Duodenal mucosa (tissue), 2 donors: ENCODE data around the gene RSAD2.

Experiments used
- H3K27ac ChIP-seq: one replicate; pipeline ENCODE4 v1.7.0; 2013; ENCODE audit warnings: low read depth, low read length
- H3K27me3 ChIP-seq, 2 donors: one replicate each; pipeline ENCODE4 v1.7.0; 2013; ENCODE audit warnings: low read length in 2 of 2, control low read depth in 1 of 2; ENCODE audit not compliant: insufficient read depth in 2 of 2, control insufficient read depth in 1 of 2
- H3K36me3 ChIP-seq, 2 donors: one replicate each; pipeline ENCODE4 v1.7.0; 2013; ENCODE audit warnings: low read length in 2 of 2, control low read depth in 1 of 2; ENCODE audit not compliant: insufficient read depth in 2 of 2, control insufficient read depth in 1 of 2
- H3K4me1 ChIP-seq, 2 donors: one replicate each; pipeline ENCODE4 v1.7.0; 2013; ENCODE audit warnings: low read length in 2 of 2, control low read depth in 1 of 2; ENCODE audit not compliant: insufficient read depth in 2 of 2, control insufficient read depth in 1 of 2
- H3K4me3 ChIP-seq, 2 donors: one replicate each; pipeline ENCODE4 v1.7.0; 2013; ENCODE audit warnings: low read length in 2 of 2, low read depth in 1 of 2
- H3K9ac ChIP-seq, 2 donors: one replicate each; pipeline ENCODE4 v1.7.0; 2013; ENCODE audit warnings: low read length in 2 of 2, low read depth in 1 of 2
- H3K9me3 ChIP-seq, 2 donors: one replicate each; pipeline ENCODE4 v1.7.0; 2013; ENCODE audit warnings: low read length in 2 of 2, control low read depth in 1 of 2; ENCODE audit not compliant: control insufficient read depth in 1 of 2

RSAD2 gene

GRCh38 chr2:6879011-6879410 is 1.4 kb downstream of the RSAD2 start:
- H3K27me3 ChIP-seq: no peaks in the 10 kb centered on the region
- peaks cover 7 to 15% of the 10 kb centered on the region in 2 donors for H3K4me1 ChIP-seq
- H3K9me3 ChIP-seq: no peaks in the 10 kb centered on the region
- H3K9ac ChIP-seq: no peak overlapping the region
- no peak overlapping the region for H3K27ac ChIP-seq
- H3K4me3 ChIP-seq: peak overlapping the region in 1 of 2 donors; percentile 4
- no peaks in the 10 kb centered on the region for H3K36me3 ChIP-seq

GRCh38 chr2:6880200-6880733 is 2.7 kb downstream of the RSAD2 start:
- H3K9ac ChIP-seq: no peak overlapping the region
- no peaks in the 10 kb centered on the region for H3K9me3 ChIP-seq
- peaks cover 7 to 15% of the 10 kb centered on the region in 2 donors for H3K4me1 ChIP-seq
- no peaks in the 10 kb centered on the region for H3K27me3 ChIP-seq
- H3K4me3 ChIP-seq: no peak overlapping the region
- H3K27ac ChIP-seq: no peak overlapping the region
- H3K36me3 ChIP-seq: no peaks in the 10 kb centered on the region

GRCh38 chr2:6881046-6881445 is 3.5 kb downstream of the RSAD2 start:
- no peaks in the 10 kb centered on the region for H3K27me3 ChIP-seq
- peaks cover 7 to 15% of the 10 kb centered on the region in 2 donors for H3K4me1 ChIP-seq
- no peaks in the 10 kb centered on the region for H3K9me3 ChIP-seq
- H3K36me3 ChIP-seq: no peaks in the 10 kb centered on the region
- no peak overlapping the region for H3K9ac ChIP-seq
- no peak overlapping the region for H3K4me3 ChIP-seq
- H3K27ac ChIP-seq: no peak overlapping the region

- no peak overlapping the region for H3K9ac ChIP-seq
- no peak overlapping the region for H3K4me3 ChIP-seq
- H3K9me3 ChIP-seq: no peaks in the 10 kb centered on the region
- no peaks in the 10 kb centered on the region for H3K27me3 ChIP-seq
- H3K27ac ChIP-seq: no peak overlapping the region
- peaks cover 7 to 15% of the 10 kb centered on the region in 2 donors for H3K4me1 ChIP-seq
- H3K36me3 ChIP-seq: no peaks in the 10 kb centered on the region
Measured at GRCh38 chr2:6881516-6881915, 3.9 kb downstream of the RSAD2 start.

GRCh38 chr2:6883448-6884122 is 6.0 kb downstream of the RSAD2 start:
- H3K9me3 ChIP-seq: no peaks in the 10 kb centered on the region
- no peak overlapping the region for H3K9ac ChIP-seq
- H3K36me3 ChIP-seq: no peaks in the 10 kb centered on the region
- H3K27ac ChIP-seq: no peak overlapping the region
- no peak overlapping the region for H3K4me3 ChIP-seq
- H3K27me3 ChIP-seq: no peaks in the 10 kb centered on the region
- peaks cover 0 to 2% of the 10 kb centered on the region in 2 donors for H3K4me1 ChIP-seq

- no peak overlapping the region for H3K9ac ChIP-seq
- H3K36me3 ChIP-seq: no peaks in the 10 kb centered on the region
- no peaks in the 10 kb centered on the region for H3K4me1 ChIP-seq
- no peak overlapping the region for H3K4me3 ChIP-seq
- H3K27ac ChIP-seq: no peak overlapping the region
- H3K27me3 ChIP-seq: no peaks in the 10 kb centered on the region
- H3K9me3 ChIP-seq: no peaks in the 10 kb centered on the region
Measured at GRCh38 chr2:6885551-6885950, 8.0 kb downstream of the RSAD2 start.

GRCh38 chr2:6885968-6886367 is 8.4 kb downstream of the RSAD2 start:
- no peaks in the 10 kb centered on the region for H3K9me3 ChIP-seq
- no peak overlapping the region for H3K27ac ChIP-seq
- no peaks in the 10 kb centered on the region for H3K27me3 ChIP-seq
- H3K4me3 ChIP-seq: no peak overlapping the region
- no peaks in the 10 kb centered on the region for H3K36me3 ChIP-seq
- no peak overlapping the region for H3K9ac ChIP-seq
- no peaks in the 10 kb centered on the region for H3K4me1 ChIP-seq

- no peaks in the 10 kb centered on the region for H3K27me3 ChIP-seq
- H3K4me1 ChIP-seq: no peaks in the 10 kb centered on the region
- H3K27ac ChIP-seq: no peak overlapping the region
- no peak overlapping the region for H3K4me3 ChIP-seq
- H3K9me3 ChIP-seq: no peaks in the 10 kb centered on the region
- H3K36me3 ChIP-seq: no peaks in the 10 kb centered on the region
- H3K9ac ChIP-seq: no peak overlapping the region
Measured at GRCh38 chr2:6887751-6888192, 10.2 kb downstream of the RSAD2 start.

GRCh38 chr2:6888724-6889123 is 11.1 kb downstream of the RSAD2 start:
- H3K4me3 ChIP-seq: no peak overlapping the region
- H3K9me3 ChIP-seq: no peaks in the 10 kb centered on the region
- H3K36me3 ChIP-seq: no peaks in the 10 kb centered on the region
- H3K27ac ChIP-seq: no peak overlapping the region
- H3K27me3 ChIP-seq: no peaks in the 10 kb centered on the region
- H3K4me1 ChIP-seq: no peaks in the 10 kb centered on the region
- H3K9ac ChIP-seq: no peak overlapping the region

- H3K4me3 ChIP-seq: no peak overlapping the region
- no peaks in the 10 kb centered on the region for H3K27me3 ChIP-seq
- no peaks in the 10 kb centered on the region for H3K4me1 ChIP-seq
- no peaks in the 10 kb centered on the region for H3K9me3 ChIP-seq
- H3K36me3 ChIP-seq: no peaks in the 10 kb centered on the region
- no peak overlapping the region for H3K9ac ChIP-seq
- H3K27ac ChIP-seq: no peak overlapping the region
Measured at GRCh38 chr2:6893876-6894482, 16.4 kb downstream of the RSAD2 start.
